Neutrophil (primary cell): ENCODE results near the gene MRPL33.
"Not testable (repeated sequence)": the region's sequence is repeated elsewhere in the genome, so short reads cannot be mapped to it uniquely, and the experiment has no call there.

Source experiments
- H3K27ac ChIP-seq: fragments of 200-600 bp; sonication (generic); 2 replicates; pipeline ENCODE4 v1.5.1; 2016; ENCODE audit warnings: mild to moderate bottlenecking, moderate library complexity
- H3K27me3 ChIP-seq: fragments of 200-600 bp; sonication (generic); 2 replicates; pipeline ENCODE4 v1.6.0; 2016; ENCODE audit warnings: mild to moderate bottlenecking
- H3K36me3 ChIP-seq: fragments of 200-600 bp; sonication (generic); 2 replicates; pipeline ENCODE4 v1.5.1; 2017
- H3K4me1 ChIP-seq, 2 experiments: fragments of 200-600 bp in 1 of 2; sonication (generic) in 1 of 2; 1 replicate in 1 of 2; 2 replicates in 1 of 2; pipeline versions ENCODE4 v1.5.1 to v1.6.1; 2013 to 2016; ENCODE audit warnings: low read depth in 1 of 2, low read length in 1 of 2, mild to moderate bottlenecking in 1 of 2, moderate library complexity in 1 of 2; ENCODE audit not compliant: control insufficient read depth in 1 of 2, insufficient read depth in 1 of 2
- H3K4me3 ChIP-seq, 2 experiments: fragments of 200-600 bp in 1 of 2; sonication (generic) in 1 of 2; 1 replicate in 1 of 2; 2 replicates in 1 of 2; pipeline ENCODE4 v1.5.1; 2013 to 2016; ENCODE audit warnings: low read depth in 1 of 2, low read length in 1 of 2, mild to moderate bottlenecking in 1 of 2, moderate library complexity in 1 of 2
- H3K9me3 ChIP-seq: fragments of 200-600 bp; sonication (generic); 2 replicates; pipeline ENCODE4 v1.5.1; 2016
- TF ChIP-seq, protein P1 (sequence below): fragments of 200-600 bp; sonication (generic); IDR thresholded peaks from 2 replicates; pipeline ENCODE4 v1.5.1; 2016; ENCODE audit warnings: antibody characterized with exemption

MRPL33 gene

GRCh38 chr2:27754831-27755230 is 16.7 kb upstream of the MRPL33 start:
- no peak overlapping the region for H3K4me3 ChIP-seq
- peaks cover 5 to 8% of the 10 kb centered on the region in 2 experiments for H3K4me1 ChIP-seq
- H3K27me3 ChIP-seq: no peaks in the 10 kb centered on the region
- no peak overlapping the region for H3K27ac ChIP-seq
- H3K9me3 ChIP-seq: no peaks in the 10 kb centered on the region
- H3K36me3 ChIP-seq: no peaks in the 10 kb centered on the region
- TF ChIP-seq, protein P1, sequence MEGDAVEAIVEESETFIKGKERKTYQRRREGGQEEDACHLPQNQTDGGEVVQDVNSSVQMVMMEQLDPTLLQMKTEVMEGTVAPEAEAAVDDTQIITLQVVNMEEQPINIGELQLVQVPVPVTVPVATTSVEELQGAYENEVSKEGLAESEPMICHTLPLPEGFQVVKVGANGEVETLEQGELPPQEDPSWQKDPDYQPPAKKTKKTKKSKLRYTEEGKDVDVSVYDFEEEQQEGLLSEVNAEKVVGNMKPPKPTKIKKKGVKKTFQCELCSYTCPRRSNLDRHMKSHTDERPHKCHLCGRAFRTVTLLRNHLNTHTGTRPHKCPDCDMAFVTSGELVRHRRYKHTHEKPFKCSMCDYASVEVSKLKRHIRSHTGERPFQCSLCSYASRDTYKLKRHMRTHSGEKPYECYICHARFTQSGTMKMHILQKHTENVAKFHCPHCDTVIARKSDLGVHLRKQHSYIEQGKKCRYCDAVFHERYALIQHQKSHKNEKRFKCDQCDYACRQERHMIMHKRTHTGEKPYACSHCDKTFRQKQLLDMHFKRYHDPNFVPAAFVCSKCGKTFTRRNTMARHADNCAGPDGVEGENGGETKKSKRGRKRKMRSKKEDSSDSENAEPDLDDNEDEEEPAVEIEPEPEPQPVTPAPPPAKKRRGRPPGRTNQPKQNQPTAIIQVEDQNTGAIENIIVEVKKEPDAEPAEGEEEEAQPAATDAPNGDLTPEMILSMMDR: no peak

- Histone ChIP-seq H3K36me3 (no peaks in the 10 kb centered on the region), H3K9me3 (no peaks in the 10 kb centered on the region), H3K27me3 (no peaks in the 10 kb centered on the region), H3K4me1 (peaks cover 5 to 8% of the 10 kb centered on the region in 2 experiments), H3K4me3 (no peak overlapping the region), H3K27ac (no peak overlapping the region)
- TF ChIP-seq, protein P1: no peak
These were observed 15.4 kb upstream of the MRPL33 start for GRCh38 chr2:27756091-27756490.

- H3K36me3 ChIP-seq: no peaks in the 10 kb centered on the region
- peaks cover 5 to 8% of the 10 kb centered on the region in 2 experiments for H3K4me1 ChIP-seq
- H3K9me3 ChIP-seq: no peaks in the 10 kb centered on the region
- no peak overlapping the region for H3K4me3 ChIP-seq
- TF ChIP-seq, protein P1: no peak
- no peak overlapping the region for H3K27ac ChIP-seq
- no peaks in the 10 kb centered on the region for H3K27me3 ChIP-seq
These were observed 14.7 kb upstream of the MRPL33 start for GRCh38 chr2:27756544-27757498.

GRCh38 chr2:27762951-27763906 is 8.3 kb upstream of the MRPL33 start:
- H3K27ac ChIP-seq: no peak overlapping the region
- H3K4me3 ChIP-seq: no peak overlapping the region
- TF ChIP-seq, protein P1: no peak

GRCh38 chr2:27763907-27764267 is 7.6 kb upstream of the MRPL33 start:
- Histone ChIP-seq H3K27me3 (no peaks in the 10 kb centered on the region), H3K9me3 (no peaks in the 10 kb centered on the region), H3K4me1 (peaks cover 4 to 5% of the 10 kb centered on the region in 2 experiments), H3K4me3 (no peak overlapping the region), H3K36me3 (no peaks in the 10 kb centered on the region), H3K27ac (no peak overlapping the region)
- TF ChIP-seq, protein P1: no peak

More at GRCh38 chr2:27762951-27763906, 8.3 kb upstream of the MRPL33 start:
- H3K9me3 ChIP-seq: no peaks in the 10 kb centered on the region
- no peaks in the 10 kb centered on the region for H3K27me3 ChIP-seq
- H3K4me1 ChIP-seq: peaks cover 4 to 5% of the 10 kb centered on the region in 2 experiments
- no peaks in the 10 kb centered on the region for H3K36me3 ChIP-seq

GRCh38 chr2:27764526-27764925 is 7.0 kb upstream of the MRPL33 start:
- not testable (repeated sequence) for H3K27me3 ChIP-seq, H3K9me3 ChIP-seq, H3K36me3 ChIP-seq, H3K4me1 ChIP-seq, H3K4me3 ChIP-seq, H3K27ac ChIP-seq
